Thoracic aorta (tissue), 2 donors: ENCODE measurements around the gene JMJD7. TPM values are rescaled to one million over a fixed set of nuclear protein-coding genes. Genes with fewer than 3 reads are reported as not detected.

ENCODE experiments used
- ATAC-seq: fragments of 150-250 bp; one replicate; pipeline ENCODE4 v1.8.0; 2017; ENCODE audit warnings: low read depth; ENCODE audit not compliant: insufficient number of reproducible peaks, low FRiP score
- DNase-seq: peaks from one replicate; pipeline ENCODE4 v3.0.0-alpha.2; 2020; ENCODE audit warnings: low spot score
- H3K27ac ChIP-seq, 2 donors: fragments of 200-600 bp; sonication (generic); 1 replicate in 1 of 2; 2 replicates in 1 of 2; pipeline ENCODE4 v1.5.1; 2016; ENCODE audit warnings: mild to moderate bottlenecking in 2 of 2, moderate library complexity in 2 of 2
- H3K27me3 ChIP-seq: fragments of 200-600 bp; sonication (generic); replicated peaks from 2 replicates; pipeline ENCODE4 v1.6.0; 2016; ENCODE audit warnings: mild to moderate bottlenecking; ENCODE audit not compliant: insufficient read depth
- H3K36me3 ChIP-seq: fragments of 200-600 bp; sonication (generic); one replicate; pipeline ENCODE4 v1.5.1; 2016
- H3K4me1 ChIP-seq, 2 donors: fragments of 200-600 bp; sonication (generic); 1 replicate in 1 of 2; 2 replicates in 1 of 2; pipeline versions ENCODE4 v1.5.1 to v1.6.0; 2016; ENCODE audit warnings: low read depth in 2 of 2, mild to moderate bottlenecking in 1 of 2; ENCODE audit not compliant: control insufficient read depth in 1 of 2
- H3K4me3 ChIP-seq: fragments of 200-600 bp; sonication (generic); 2 replicates; pipeline ENCODE4 v1.5.1; 2016; ENCODE audit warnings: mild to moderate bottlenecking
- H3K9me3 ChIP-seq: fragments of 200-600 bp; sonication (generic); 2 replicates; pipeline ENCODE4 v1.5.1; 2016
- CTCF ChIP-seq: fragments of 200-600 bp; sonication (generic); IDR thresholded peaks from one replicate; pipeline ENCODE4 v1.5.1; 2019; ENCODE audit warnings: antibody characterized with exemption
- total RNA-seq, 2 donors: library from RNA; depleted of rRNA; stranded (reverse); fragments of >200 nt; gene quantifications; one replicate each; pipeline versions ENCODE4 v1.1.0 to v1.2.3, GENCODE V29; 2016

The JMJD7 gene
- total RNA-seq, 2 donors from 2014 or later = 1.1 to 11.3 TPM

- Histone ChIP-seq H3K27ac (no peak within 1 kb of the TSS), H3K4me3 (no peak within 1 kb of the TSS), H3K9me3 (no peaks in the 10 kb centered on the region), H3K27me3 (no peaks in the 10 kb centered on the region), H3K4me1 (no peaks in the 10 kb centered on the region), H3K36me3 (peaks cover 26% of the 10 kb centered on the region)
- ATAC-seq (no peak), DNase-seq (no peak)
- no peak for TF ChIP-seq CTCF
Observed at GRCh38 chr15:41838400-41838897, 10.6 kb downstream of the JMJD7 start, which contains the start of gene PLA2G4B. PLA2G4B (plus strand) TSS chr15:41838847; CDS start chr15:41838914, 67 bp downstream.

GRCh38 chr15:41839781-41840491, 12.0 kb downstream of the JMJD7 start:
- H3K4me3 ChIP-seq = no peak overlapping the region
- no peak for ATAC-seq
- no peaks in the 10 kb centered on the region for H3K27me3 ChIP-seq
- H3K9me3 ChIP-seq = no peaks in the 10 kb centered on the region
- no peak overlapping the region for H3K27ac ChIP-seq
- TF ChIP-seq CTCF = no peak
- DNase-seq = no peak
- H3K36me3 ChIP-seq = peaks cover 31% of the 10 kb centered on the region
- H3K4me1 ChIP-seq = no peaks in the 10 kb centered on the region

GRCh38 chr15:41840673-41841072, 12.8 kb downstream of the JMJD7 start:
- H3K27ac ChIP-seq = no peak overlapping the region
- no peaks in the 10 kb centered on the region for H3K27me3 ChIP-seq
- ATAC-seq = no peak
- H3K36me3 ChIP-seq = peaks cover 31% of the 10 kb centered on the region
- no peaks in the 10 kb centered on the region for H3K4me1 ChIP-seq
- no peak overlapping the region for H3K4me3 ChIP-seq
- TF ChIP-seq CTCF = no peak
- DNase-seq = no peak
- no peaks in the 10 kb centered on the region for H3K9me3 ChIP-seq

- DNase-seq = no peak
- no peak for ATAC-seq
- H3K27ac ChIP-seq = no peak overlapping the region
- H3K4me1 ChIP-seq = no peaks in the 10 kb centered on the region
- H3K4me3 ChIP-seq = no peak overlapping the region
- H3K36me3 ChIP-seq = peaks cover 36% of the 10 kb centered on the region
- no peak for TF ChIP-seq CTCF
- H3K9me3 ChIP-seq = no peaks in the 10 kb centered on the region
- no peaks in the 10 kb centered on the region for H3K27me3 ChIP-seq
Observed at GRCh38 chr15:41841131-41841530, 13.2 kb downstream of the JMJD7 start.

GRCh38 chr15:41842229-41842628, 14.3 kb downstream of the JMJD7 start:
- DNase-seq (no peak), ATAC-seq (no peak)
- no peak for TF ChIP-seq CTCF
- no peak overlapping the region for H3K27ac ChIP-seq
- H3K4me1 ChIP-seq = no peaks in the 10 kb centered on the region
- H3K36me3 ChIP-seq = peaks cover 45% of the 10 kb centered on the region
- no peaks in the 10 kb centered on the region for H3K9me3 ChIP-seq
- no peaks in the 10 kb centered on the region for H3K27me3 ChIP-seq
- H3K4me3 ChIP-seq = no peak overlapping the region
